ENCODE results near the gene CADM2. TPM values are rescaled to one million over a fixed set of nuclear protein-coding genes. Genes with fewer than 3 reads are reported as not detected.

Gene CADM2
- total RNA-seq, 1 donor from 2014 or later: 4.3 TPM

GRCh38 chr3:86037916-86038315 lies 1079.1 kb downstream of the CADM2 start:
- TF ChIP-seq CTCF (IDR thresholded peaks at IDR 0.05; ENCODE audit: borderline replicate concordance): no peak
- Histone ChIP-seq H3K27me3 (ENCODE audit: low read depth) (no peaks in the 10 kb centered on the region), H3K9me3 (replicated peaks) (peaks cover 15% of the 10 kb centered on the region), H3K27ac (replicated peaks) (no peak overlapping the region), H3K4me3 (no peak overlapping the region), H3K4me1 (no peaks in the 10 kb centered on the region), H3K36me3 (no peaks in the 10 kb centered on the region)
- no peak for DNase-seq
- intact Hi-C loops (cut with micrococcal nuclease): no loop called here

GRCh38 chr3:86046436-86047136 lies 1087.8 kb downstream of the CADM2 start:
- H3K36me3 ChIP-seq: no peaks in the 10 kb centered on the region
- intact Hi-C loops (cut with micrococcal nuclease): no loop called here
- H3K4me3 ChIP-seq: no peak overlapping the region
- no peak for DNase-seq
- no peak for TF ChIP-seq CTCF (IDR thresholded peaks at IDR 0.05; ENCODE audit: borderline replicate concordance)
- H3K9me3 ChIP-seq (replicated peaks): peaks cover 21% of the 10 kb centered on the region
- no peaks in the 10 kb centered on the region for H3K4me1 ChIP-seq
- peak overlapping the region; percentile 18 for H3K27ac ChIP-seq (replicated peaks)
- H3K27me3 ChIP-seq (ENCODE audit: low read depth): no peaks in the 10 kb centered on the region

- no peak for TF ChIP-seq CTCF (IDR thresholded peaks at IDR 0.05; ENCODE audit: borderline replicate concordance)
- Histone ChIP-seq H3K4me3 (no peak overlapping the region), H3K27ac (replicated peaks) (peak overlapping the region; percentile 18), H3K4me1 (no peaks in the 10 kb centered on the region), H3K27me3 (ENCODE audit: low read depth) (no peaks in the 10 kb centered on the region), H3K36me3 (no peaks in the 10 kb centered on the region), H3K9me3 (replicated peaks) (peaks cover 17% of the 10 kb centered on the region)
- intact Hi-C loops (cut with micrococcal nuclease): no loop called here
- DNase-seq: no peak
Observed at GRCh38 chr3:86047161-86047560, 1088.4 kb downstream of the CADM2 start.

GRCh38 chr3:86051058-86051457 lies 1092.3 kb downstream of the CADM2 start:
- no peak for TF ChIP-seq CTCF (IDR thresholded peaks at IDR 0.05; ENCODE audit: borderline replicate concordance)
- Histone ChIP-seq H3K27me3 (ENCODE audit: low read depth) (no peaks in the 10 kb centered on the region), H3K36me3 (no peaks in the 10 kb centered on the region), H3K4me1 (no peaks in the 10 kb centered on the region), H3K4me3 (no peak overlapping the region), H3K27ac (replicated peaks) (no peak overlapping the region), H3K9me3 (replicated peaks) (no peaks in the 10 kb centered on the region)
- DNase-seq: no peak
- intact Hi-C loops (cut with micrococcal nuclease): no loop called here

GRCh38 chr3:86056032-86056431 lies 1097.2 kb downstream of the CADM2 start:
- intact Hi-C loops (cut with micrococcal nuclease): no loop called here
- no peak for TF ChIP-seq CTCF (IDR thresholded peaks at IDR 0.05; ENCODE audit: borderline replicate concordance)
- no peaks in the 10 kb centered on the region for H3K4me1 ChIP-seq
- H3K27ac ChIP-seq (replicated peaks): no peak overlapping the region
- H3K9me3 ChIP-seq (replicated peaks): no peaks in the 10 kb centered on the region
- no peaks in the 10 kb centered on the region for H3K27me3 ChIP-seq (ENCODE audit: low read depth)
- DNase-seq: no peak
- no peak overlapping the region for H3K4me3 ChIP-seq
- no peaks in the 10 kb centered on the region for H3K36me3 ChIP-seq
